HG02571 (cell line): ENCODE measurements around the gene NFATC2.

Experiments used
- ATAC-seq: cut with Tn5 transposase; IDR thresholded peaks from one replicate; pipeline ENCODE4 v1.9.1; 2021; ENCODE audit warnings: mild to moderate bottlenecking, moderate library complexity; ENCODE audit not compliant: unreplicated experiment

The NFATC2 gene

GRCh38 chr20:51420805-51421204 lies 121.7 kb downstream of the NFATC2 start:
- no peak for ATAC-seq

- no peak for ATAC-seq
Observed at GRCh38 chr20:51420111-51420510, 122.4 kb downstream of the NFATC2 start.

- ATAC-seq = no peak
Observed at GRCh38 chr20:51419646-51420045, 122.9 kb downstream of the NFATC2 start.

GRCh38 chr20:51419231-51419630 lies 123.3 kb downstream of the NFATC2 start:
- no peak for ATAC-seq

- no peak for ATAC-seq
Observed at GRCh38 chr20:51418137-51418529, 124.4 kb downstream of the NFATC2 start.

GRCh38 chr20:51417250-51418136 lies 125.0 kb downstream of the NFATC2 start:
- no peak for ATAC-seq

- ATAC-seq = no peak
Observed at GRCh38 chr20:51416532-51417249, 125.8 kb downstream of the NFATC2 start.

GRCh38 chr20:51413857-51414256 lies 128.7 kb downstream of the NFATC2 start:
- ATAC-seq = no peak

- no peak for ATAC-seq
Observed at GRCh38 chr20:51412951-51413481, 129.5 kb downstream of the NFATC2 start.

- no peak for ATAC-seq
Observed at GRCh38 chr20:51412333-51412871, 130.1 kb downstream of the NFATC2 start.

- no peak for ATAC-seq
Observed at GRCh38 chr20:51411870-51412269, 130.6 kb downstream of the NFATC2 start.

GRCh38 chr20:51410586-51411325 lies 131.8 kb downstream of the NFATC2 start:
- no peak for ATAC-seq

GRCh38 chr20:51409192-51409880 lies 133.2 kb downstream of the NFATC2 start:
- no peak for ATAC-seq

- ATAC-seq = peak; percentile 70
Observed at GRCh38 chr20:51404297-51405060, 138.0 kb downstream of the NFATC2 start.

GRCh38 chr20:51403466-51404220 lies 138.9 kb downstream of the NFATC2 start:
- no peak for ATAC-seq

- no peak for ATAC-seq
Observed at GRCh38 chr20:51402201-51402600, 140.3 kb downstream of the NFATC2 start.

GRCh38 chr20:51401496-51401895 lies 141.0 kb downstream of the NFATC2 start:
- no peak for ATAC-seq

- peak; percentile 66 for ATAC-seq
Observed at GRCh38 chr20:51400051-51400926, 142.2 kb downstream of the NFATC2 start.
